Measurements from ENCODE around the gene GBE1. TPM values are rescaled to one million over a fixed set of nuclear protein-coding genes. Genes with fewer than 3 reads are reported as not detected.

GBE1 gene
- polyA plus RNA-seq, 1 of the 3 experiments (the other 2 are of a cell fraction): 14.2 TPM

DNA sequence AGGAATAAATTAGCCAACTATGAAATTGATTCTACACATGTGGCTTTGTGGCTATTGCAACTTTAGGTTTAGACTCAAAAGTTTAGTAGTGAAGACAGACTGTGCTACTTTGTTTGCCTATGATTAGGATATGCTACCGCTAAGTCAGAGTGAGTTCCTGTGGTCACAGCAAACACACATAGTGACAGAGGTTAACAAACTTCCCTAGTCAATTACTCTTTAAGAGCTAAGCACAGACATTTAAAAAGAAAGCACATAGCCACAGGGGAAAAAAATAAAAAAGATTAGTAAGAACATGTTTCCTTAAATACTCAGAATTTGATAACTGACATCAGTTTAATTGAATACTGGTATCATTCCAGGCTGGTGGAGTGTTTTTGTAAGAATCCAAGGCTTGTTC, 207.1 kb downstream of the GBE1 start:
- Histone ChIP-seq H3K27me3 (ENCODE audit: insufficient read depth) (no peaks in the 10 kb centered on the region), H3K4me3 (ENCODE audit: low read depth in 2 of 2, low read length in 1 of 2) (no peak overlapping the region), H4K20me1 (ENCODE audit: insufficient read depth) (no peaks in the 10 kb centered on the region), H3K79me2 (ENCODE audit: insufficient read depth) (no peaks in the 10 kb centered on the region), H3K9ac (no peak overlapping the region), H3K9me2 (no peaks in the 10 kb centered on the region), H3F3A (replicated peaks; ENCODE audit: insufficient read depth) (no peaks in the 10 kb centered on the region), H2AFZ (ENCODE audit: low read depth) (no peak overlapping the region), H3K4me1 (ENCODE audit: control insufficient read depth in 1 of 2, insufficient read depth in 2 of 2, low read depth in 1 of 2, low read length in 1 of 2) (peaks cover 0 to 4% of the 10 kb centered on the region in 2 experiments; a peak in 2 of 4 replicates), H3K36me3 (replicated peaks in 1 of 2; ENCODE audit: control insufficient read depth in 1 of 2, insufficient read depth in 2 of 2, low read length in 1 of 2) (peaks cover 0 to 5% of the 10 kb centered on the region in 2 experiments), H3K9me3 (no peaks in the 10 kb centered on the region; the same call in 1 of the 2 replicates), H3K27ac (ENCODE audit: low read depth in 2 of 2, low read length in 1 of 2) (no peak overlapping the region), H3K4me2 (no peak overlapping the region)
- 95% methylated on average over 1 of the region's 1 CpG for WGBS (ENCODE audit: low lambda C conversion rate)
- TF ChIP-seq RAD21 (IDR thresholded peaks at IDR 0.05; ENCODE audit: low read length) (no peak), FOSL2 (IDR thresholded peaks at IDR 0.05; ENCODE audit: borderline replicate concordance, low read depth) (no peak), CTCF (IDR thresholded peaks at IDR 0.05) (no peak), NFIC (IDR thresholded peaks at IDR 0.05; ENCODE audit: borderline replicate concordance) (no peak), EP300 (IDR thresholded peaks at IDR 0.05; ENCODE audit: borderline replicate concordance in 1 of 2, low read depth in 1 of 2, low read length in 1 of 2) (no peak), RFX5 (IDR thresholded peaks at IDR 0.05; ENCODE audit: low read length) (no peak), SIN3A (IDR thresholded peaks at IDR 0.05; ENCODE audit: borderline replicate concordance, low read depth, low read length) (no peak), NRF1 (IDR thresholded peaks at IDR 0.05; ENCODE audit: low read depth, low read length) (no peak)
- TF ChIP-seq, protein P1, sequence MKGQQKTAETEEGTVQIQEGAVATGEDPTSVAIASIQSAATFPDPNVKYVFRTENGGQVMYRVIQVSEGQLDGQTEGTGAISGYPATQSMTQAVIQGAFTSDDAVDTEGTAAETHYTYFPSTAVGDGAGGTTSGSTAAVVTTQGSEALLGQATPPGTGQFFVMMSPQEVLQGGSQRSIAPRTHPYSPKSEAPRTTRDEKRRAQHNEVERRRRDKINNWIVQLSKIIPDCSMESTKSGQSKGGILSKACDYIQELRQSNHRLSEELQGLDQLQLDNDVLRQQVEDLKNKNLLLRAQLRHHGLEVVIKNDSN (IDR thresholded peaks at IDR 0.05; ENCODE audit: borderline replicate concordance, low read depth): no peak
- TF ChIP-seq, protein P2, sequence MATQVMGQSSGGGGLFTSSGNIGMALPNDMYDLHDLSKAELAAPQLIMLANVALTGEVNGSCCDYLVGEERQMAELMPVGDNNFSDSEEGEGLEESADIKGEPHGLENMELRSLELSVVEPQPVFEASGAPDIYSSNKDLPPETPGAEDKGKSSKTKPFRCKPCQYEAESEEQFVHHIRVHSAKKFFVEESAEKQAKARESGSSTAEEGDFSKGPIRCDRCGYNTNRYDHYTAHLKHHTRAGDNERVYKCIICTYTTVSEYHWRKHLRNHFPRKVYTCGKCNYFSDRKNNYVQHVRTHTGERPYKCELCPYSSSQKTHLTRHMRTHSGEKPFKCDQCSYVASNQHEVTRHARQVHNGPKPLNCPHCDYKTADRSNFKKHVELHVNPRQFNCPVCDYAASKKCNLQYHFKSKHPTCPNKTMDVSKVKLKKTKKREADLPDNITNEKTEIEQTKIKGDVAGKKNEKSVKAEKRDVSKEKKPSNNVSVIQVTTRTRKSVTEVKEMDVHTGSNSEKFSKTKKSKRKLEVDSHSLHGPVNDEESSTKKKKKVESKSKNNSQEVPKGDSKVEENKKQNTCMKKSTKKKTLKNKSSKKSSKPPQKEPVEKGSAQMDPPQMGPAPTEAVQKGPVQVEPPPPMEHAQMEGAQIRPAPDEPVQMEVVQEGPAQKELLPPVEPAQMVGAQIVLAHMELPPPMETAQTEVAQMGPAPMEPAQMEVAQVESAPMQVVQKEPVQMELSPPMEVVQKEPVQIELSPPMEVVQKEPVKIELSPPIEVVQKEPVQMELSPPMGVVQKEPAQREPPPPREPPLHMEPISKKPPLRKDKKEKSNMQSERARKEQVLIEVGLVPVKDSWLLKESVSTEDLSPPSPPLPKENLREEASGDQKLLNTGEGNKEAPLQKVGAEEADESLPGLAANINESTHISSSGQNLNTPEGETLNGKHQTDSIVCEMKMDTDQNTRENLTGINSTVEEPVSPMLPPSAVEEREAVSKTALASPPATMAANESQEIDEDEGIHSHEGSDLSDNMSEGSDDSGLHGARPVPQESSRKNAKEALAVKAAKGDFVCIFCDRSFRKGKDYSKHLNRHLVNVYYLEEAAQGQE (IDR thresholded peaks at IDR 0.05; ENCODE audit: low read depth, low read length): no peak
- TF ChIP-seq, protein P3, sequence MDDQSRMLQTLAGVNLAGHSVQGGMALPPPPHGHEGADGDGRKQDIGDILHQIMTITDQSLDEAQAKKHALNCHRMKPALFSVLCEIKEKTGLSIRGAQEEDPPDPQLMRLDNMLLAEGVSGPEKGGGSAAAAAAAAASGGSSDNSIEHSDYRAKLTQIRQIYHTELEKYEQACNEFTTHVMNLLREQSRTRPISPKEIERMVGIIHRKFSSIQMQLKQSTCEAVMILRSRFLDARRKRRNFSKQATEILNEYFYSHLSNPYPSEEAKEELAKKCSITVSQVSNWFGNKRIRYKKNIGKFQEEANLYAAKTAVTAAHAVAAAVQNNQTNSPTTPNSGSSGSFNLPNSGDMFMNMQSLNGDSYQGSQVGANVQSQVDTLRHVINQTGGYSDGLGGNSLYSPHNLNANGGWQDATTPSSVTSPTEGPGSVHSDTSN (IDR thresholded peaks at IDR 0.05): no peak
- CTCF ChIA-PET: interaction anchor here (1.3 kb wide), 1 partner anchor 28 kb away, joined by 4 read pairs; no protein-coding TSS in a partner anchor
- no peak for DNase-seq
- POLR2A ChIA-PET: no interaction called here
